Amygdala (tissue), 56 donors: ENCODE data around the gene RAB31.

Experiments used
- DNase-seq, 56 donors: peaks; one replicate each; lab custom pipeline; 2025; lab: John Stamatoyannopoulos, UW

RAB31 gene

DNA sequence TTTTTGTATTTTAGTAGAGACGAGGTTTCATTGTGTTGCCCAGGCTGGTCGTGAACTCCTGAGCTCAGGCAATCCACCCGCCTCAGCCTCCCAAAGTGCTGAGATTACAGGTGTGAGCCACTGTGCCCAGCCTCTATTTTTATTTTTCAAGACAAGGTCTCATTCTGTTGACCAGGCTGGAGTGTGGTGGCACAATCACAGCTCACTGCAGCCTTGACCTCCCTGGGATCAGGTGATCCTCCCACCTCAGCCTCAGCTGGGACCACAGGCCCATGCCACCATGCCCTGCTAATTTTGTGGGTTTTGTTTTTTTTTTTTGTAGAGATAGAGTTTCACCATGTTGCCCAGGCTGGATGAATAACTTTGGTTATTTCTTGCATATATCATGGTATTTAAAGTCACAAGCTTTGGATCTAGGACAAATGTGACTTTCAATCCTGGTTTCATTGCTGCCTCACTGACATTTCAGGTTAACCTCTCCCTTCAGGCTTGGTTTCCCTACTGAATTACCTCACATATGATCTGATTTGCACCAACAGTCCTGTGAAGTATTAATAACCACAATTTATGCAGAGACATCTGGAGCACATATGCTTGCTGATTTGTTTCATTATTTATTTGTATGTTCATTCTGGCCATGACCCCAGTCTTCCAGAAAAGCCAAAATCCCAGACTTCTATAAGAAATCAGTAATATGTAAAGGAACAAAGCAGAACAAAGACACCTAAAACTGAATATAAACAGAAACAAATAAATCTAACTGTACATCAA, 17.5 kb upstream of the RAB31 start:
- DNase-seq, result no peak

- no peak for DNase-seq
These were observed 16.9 kb upstream of the RAB31 start for GRCh38 chr18:9691235-9691634.

DNA sequence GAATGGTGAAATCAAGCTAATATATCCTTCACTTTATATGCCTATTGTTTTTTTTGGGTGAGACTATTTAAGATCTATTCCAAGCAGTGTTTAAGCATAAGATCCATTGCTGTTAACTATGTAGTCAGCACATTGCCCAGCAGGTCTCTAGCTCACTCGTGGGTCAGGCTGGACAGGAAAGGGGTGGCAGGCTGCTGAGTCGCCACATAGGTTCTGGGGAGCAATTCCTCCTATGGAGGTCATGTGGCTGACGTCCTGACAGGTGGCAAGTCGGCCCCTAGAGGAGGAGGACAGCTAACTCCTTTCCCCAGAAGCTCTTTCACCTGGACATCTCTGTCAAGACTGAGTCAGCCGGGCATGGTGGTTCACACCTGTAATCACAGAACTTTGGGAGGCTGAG, 13.9 kb upstream of the RAB31 start:
- no peak for DNase-seq

DNA sequence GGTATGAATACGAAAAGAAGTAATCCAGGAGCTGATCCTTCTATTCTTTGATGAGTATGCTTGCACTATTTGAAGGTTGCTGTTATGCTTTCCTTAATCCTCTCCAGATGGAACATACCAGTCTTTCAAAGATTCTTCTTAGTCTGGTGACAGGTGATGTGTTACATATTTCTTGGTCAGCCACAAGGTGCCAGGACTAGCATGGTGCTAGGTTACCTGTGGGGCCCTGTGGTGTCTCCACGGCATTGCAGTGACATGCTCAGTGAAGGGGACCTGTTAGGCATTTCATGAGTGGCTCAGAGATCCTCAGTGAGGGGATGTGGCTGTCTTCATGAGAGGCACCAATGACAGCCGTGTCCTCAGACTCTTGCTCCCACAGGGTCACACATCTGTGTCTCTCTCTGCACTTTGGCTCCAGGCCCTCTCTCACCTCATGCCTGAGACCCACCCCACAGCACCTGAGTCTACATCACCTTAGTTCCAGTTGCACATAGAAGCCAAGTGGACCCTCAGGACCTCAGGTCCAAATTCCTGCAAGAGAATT, 13.1 kb upstream of the RAB31 start:
- DNase-seq, result no peak

DNA sequence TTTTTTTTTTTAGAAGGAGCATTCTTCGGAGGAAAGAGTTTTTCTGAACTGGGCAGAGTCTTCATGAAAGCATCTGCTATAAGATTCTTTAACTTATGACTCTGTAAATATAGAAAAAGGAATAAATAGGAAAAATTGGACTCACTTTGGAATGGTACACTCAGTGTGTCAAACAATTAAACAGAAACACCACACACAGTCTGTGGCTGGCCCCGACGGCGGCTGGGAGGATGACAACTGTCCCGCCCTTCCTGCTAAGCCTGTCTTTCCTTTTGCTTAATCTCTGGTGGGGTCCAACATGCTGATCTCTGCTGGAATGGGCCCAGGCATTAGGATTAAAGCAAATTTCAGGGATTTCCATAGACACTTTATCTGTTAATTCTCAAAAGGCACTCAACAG, 12.5 kb upstream of the RAB31 start:
- DNase-seq, result no peak

- DNase-seq, result no peak
These were observed 12.0 kb upstream of the RAB31 start for GRCh38 chr18:9696112-9696511.

DNA sequence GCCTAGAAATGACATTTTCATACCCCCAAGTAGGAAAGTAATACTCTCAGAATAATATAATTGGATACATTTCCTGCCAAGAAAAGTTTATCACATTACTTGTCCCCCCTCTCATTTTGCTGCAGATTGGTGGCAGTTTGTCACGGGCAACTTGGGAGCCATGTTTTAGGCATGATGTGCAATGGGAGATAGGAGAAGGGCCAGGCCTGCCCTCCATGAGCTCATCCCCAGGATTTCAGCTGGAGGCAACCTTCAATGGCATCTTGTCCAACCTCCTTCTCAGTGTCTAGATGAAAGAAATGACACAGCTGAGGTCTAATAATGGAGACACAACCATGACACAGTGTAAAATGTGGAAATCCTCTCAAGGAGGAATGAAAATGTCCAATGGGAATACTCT, 11.4 kb upstream of the RAB31 start:
- DNase-seq, result no peak

- no peak for DNase-seq
These were observed 11.0 kb upstream of the RAB31 start for GRCh38 chr18:9697121-9697520.

- no peak for DNase-seq
These were observed 9.6 kb upstream of the RAB31 start for GRCh38 chr18:9698497-9698896.

DNA sequence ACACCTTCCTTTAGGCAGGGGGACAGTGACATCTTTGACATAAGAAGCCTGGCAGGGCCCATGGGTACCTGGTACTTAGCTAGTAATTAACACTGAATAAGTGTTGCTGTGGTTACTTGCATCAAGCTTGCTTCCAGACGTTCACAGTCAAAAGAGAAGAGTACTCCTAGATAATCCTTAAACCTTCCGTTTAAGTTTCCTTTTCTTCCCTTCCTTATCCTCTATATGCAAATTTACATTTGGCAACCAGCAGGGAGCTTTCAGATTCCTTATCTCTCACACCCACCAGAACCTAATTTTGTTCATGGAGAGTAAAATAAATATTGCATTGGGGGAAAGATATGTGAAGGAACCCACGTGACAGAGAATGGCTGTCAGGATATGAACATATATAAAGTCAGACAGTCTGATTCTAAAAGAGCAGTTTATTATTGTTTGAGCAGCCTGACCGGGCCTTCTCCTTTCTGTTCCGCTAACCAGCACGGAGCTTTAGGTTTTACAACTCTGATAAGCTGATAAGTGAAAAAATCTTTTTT, 7.8 kb upstream of the RAB31 start:
- no peak for DNase-seq

- no peak for DNase-seq
These were observed 6.3 kb upstream of the RAB31 start for GRCh38 chr18:9701609-9702349.

- no peak for DNase-seq
These were observed 3.6 kb upstream of the RAB31 start for GRCh38 chr18:9704233-9705118.

DNA sequence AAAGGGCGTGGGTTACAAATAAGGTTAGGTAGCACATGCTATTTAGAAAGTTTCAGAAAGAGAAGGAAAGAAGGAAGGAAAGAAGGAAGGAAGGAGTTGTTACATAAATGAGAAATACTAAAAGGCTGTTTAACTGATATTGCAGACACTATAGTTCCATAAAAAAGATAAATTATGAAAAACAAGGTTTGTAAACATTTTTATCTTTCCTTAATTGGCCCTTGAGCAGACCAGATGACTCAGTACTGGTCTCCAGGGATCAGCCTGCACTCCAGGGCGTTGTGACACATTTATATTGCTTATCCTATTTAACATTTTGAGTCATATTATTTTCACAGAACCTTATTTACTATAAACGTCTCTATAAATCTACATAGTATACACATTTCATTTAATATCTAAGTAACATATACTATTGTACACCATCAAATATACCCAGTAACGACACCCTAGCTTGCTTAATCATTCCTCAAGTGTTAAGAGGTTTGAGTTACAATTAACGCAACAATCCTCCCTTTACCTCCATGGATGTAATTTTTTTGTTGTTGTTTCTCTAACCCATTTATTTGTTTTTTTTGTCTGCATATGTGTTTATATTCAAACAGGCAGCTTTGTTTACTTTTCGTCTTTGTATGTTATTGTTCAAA, 2.8 kb upstream of the RAB31 start:
- no peak for DNase-seq

DNA sequence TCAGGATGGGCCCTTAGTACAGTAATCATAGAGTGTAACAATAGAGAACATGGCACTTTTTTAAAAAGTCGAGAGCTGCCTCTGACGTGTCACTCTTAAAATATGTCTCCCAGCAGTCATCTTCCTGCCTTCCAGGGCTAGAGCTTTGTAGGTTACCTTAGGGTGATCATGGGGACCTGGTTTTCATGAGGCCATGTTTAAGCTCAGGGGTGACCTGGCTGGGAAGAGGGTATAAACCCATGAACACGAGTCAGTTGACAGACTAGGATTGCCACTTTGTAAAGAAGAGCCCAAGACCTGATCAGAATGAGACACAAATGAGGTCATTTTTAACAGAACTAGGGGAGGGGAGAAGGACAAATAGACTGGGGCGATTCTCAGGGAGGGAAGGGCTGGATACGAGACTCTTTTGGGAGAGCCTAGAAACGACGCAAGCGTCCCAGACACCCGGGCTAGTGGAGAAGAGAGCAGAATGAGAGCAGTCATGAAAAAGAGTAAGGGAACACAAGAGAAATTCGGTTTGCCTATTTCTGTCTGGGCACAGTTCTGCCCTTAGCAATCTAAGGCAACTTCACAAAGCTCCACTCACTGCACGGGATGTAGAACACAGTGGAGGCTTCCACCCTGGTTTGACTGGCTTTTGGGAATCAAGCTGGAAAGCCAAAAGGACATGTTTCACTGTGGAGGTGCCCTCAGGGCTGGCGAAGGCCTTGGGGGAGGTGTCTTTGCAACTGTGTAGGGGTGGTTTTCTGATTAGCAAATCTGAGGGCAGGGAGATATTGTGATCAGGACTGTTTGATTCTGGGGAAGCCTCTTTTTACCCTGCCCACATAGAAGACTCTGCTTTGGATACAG, 1.8 kb upstream of the RAB31 start:
- no peak for DNase-seq

DNA sequence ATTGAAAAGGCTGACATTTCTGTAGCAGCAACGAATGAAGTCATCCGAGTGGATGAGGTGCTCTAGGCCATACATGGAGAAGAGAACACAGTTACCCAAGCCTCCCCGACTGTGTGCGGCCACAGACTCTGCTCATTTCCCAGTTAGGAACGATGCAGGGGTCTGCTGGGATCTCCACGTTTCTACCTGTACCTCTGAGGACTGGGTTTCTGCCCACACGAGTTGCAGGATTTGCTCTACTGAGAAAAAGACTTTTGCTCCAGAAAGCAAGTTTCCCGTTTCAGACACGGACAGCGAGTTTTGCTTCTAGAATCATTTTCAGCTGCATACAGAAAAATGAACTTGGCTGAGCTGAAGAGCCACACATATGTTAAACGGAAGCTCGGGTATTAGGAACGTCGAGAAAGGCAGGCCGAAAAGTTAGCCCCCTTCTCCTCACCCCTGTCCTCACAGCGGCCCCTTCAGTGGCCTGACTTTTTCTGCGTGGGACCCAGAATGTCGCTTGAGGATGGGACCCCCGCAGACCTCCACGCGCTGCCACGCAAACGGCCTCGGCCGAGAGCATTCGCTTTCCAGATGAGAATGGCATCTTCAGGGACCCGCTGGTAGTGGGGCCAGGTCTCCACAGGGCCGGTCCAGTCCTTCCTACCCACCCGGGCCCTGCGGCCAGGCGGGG, 582 bp upstream of the RAB31 start:
- DNase-seq, result peak in 4 of 56 donors; percentile 53 to 68 (median 62)

- peak in 5 of 56 donors; percentile 7 to 31 (median 10) for DNase-seq
These were observed 568 bp downstream of the RAB31 start for GRCh38 chr18:9708434-9709303.

DNA sequence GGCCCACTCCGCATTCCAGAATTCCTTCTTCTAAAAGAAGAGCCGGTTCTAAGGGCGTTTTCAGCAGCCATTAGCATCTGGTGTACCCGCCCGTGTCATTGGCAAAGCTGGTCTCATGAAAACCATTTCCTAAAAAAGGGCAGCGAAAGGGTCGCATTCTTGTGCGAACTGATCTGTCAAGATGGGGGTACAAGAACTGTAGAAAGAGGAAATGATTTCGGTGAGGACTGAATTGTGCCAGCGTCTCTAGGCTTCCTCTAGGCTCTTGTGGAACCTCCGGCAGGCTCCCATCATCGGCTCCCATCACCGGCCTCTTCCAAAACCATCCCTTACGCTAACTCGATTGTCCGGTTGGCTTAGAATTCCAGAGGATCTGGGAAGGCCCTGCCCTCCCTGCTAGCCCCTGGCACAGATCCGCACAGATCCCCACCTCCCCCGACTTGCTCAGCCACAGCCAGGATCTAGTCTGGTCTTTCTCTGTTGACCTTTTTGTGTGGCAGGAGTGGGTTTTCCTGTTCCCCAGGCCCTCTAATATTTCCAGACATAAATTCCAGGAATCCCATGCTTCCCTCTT, 1.3 kb downstream of the RAB31 start:
- peak in 7 of 56 donors; percentile 10 to 42 (median 20) for DNase-seq
